Natural killer cell (primary cell): ENCODE measurements around the gene POFUT2. TPM values are rescaled to one million over a fixed set of nuclear protein-coding genes. Genes with fewer than 3 reads are reported as not detected.

ENCODE experiments used
- ATAC-seq, 3 donors: fragments of 150-1000 bp in 2 of 3; fragments of 200-7000 bp in 1 of 3; cut with Tn5 transposase; 1 replicate in 1 of 3; 2 replicates in 2 of 3; pipeline ENCODE4 v1.10.0; 2021; ENCODE audit warnings: mild to moderate bottlenecking in 2 of 3, moderate library complexity in 2 of 3
- DNase-seq, 2 donors: peaks; one replicate each; pipeline versions ENCODE4 v3.0.0 to v3.0.0-alpha.2; 2013 to 2021; ENCODE audit warnings: mixed read lengths in 1 of 2
- H3K27ac ChIP-seq: one replicate; pipeline ENCODE4 v1.5.1; 2013; ENCODE audit warnings: mild to moderate bottlenecking, low read length
- H3K27me3 ChIP-seq: one replicate; pipeline ENCODE4 v1.6.1; 2013; ENCODE audit warnings: low read length; ENCODE audit not compliant: control insufficient read depth, insufficient read depth
- H3K36me3 ChIP-seq: one replicate; pipeline ENCODE4 v1.6.1; 2013; ENCODE audit warnings: low read length; ENCODE audit not compliant: control insufficient read depth, insufficient read depth
- H3K4me1 ChIP-seq: one replicate; pipeline ENCODE4 v1.6.1; 2013; ENCODE audit warnings: low read length; ENCODE audit not compliant: control insufficient read depth, insufficient read depth
- H3K4me3 ChIP-seq: one replicate; pipeline ENCODE4 v1.5.1; 2013; ENCODE audit warnings: low read length
- H3K9me3 ChIP-seq: one replicate; pipeline ENCODE4 v1.6.1; 2013; ENCODE audit warnings: low read length; ENCODE audit not compliant: control insufficient read depth, insufficient read depth
- H3K27ac Mint-ChIP-seq, 2 donors: one replicate each; pipeline ENCODE4 v1.8.0; 2022; ENCODE audit warnings: mild to moderate bottlenecking in 2 of 2, mixed read lengths in 2 of 2, moderate library complexity in 1 of 2
- H3K27me3 Mint-ChIP-seq, 2 donors: one replicate each; pipeline ENCODE4 v1.8.0; 2022; ENCODE audit warnings: low read depth in 2 of 2, mixed read lengths in 2 of 2
- H3K36me3 Mint-ChIP-seq: one replicate; pipeline ENCODE4 v1.8.0; 2022; ENCODE audit warnings: mixed read lengths
- H3K4me1 Mint-ChIP-seq, 2 donors: one replicate each; pipeline ENCODE4 v1.8.0; 2022; ENCODE audit warnings: mixed read lengths in 2 of 2
- H3K4me3 Mint-ChIP-seq: one replicate; pipeline ENCODE4 v1.8.0; 2022; ENCODE audit warnings: mild to moderate bottlenecking, moderate library complexity, mixed read lengths
- H3K9me3 Mint-ChIP-seq, 2 donors: one replicate each; pipeline ENCODE4 v1.8.0; 2022; ENCODE audit warnings: mixed read lengths in 2 of 2
- CTCF ChIP-seq: fragments of 200-600 bp; IDR thresholded peaks from one replicate; pipeline ENCODE4 v1.8.0; 2022; ENCODE audit warnings: antibody characterized with exemption
- WGBS: methylation state at CpG from one replicate; pipeline ENCODE4 v1.1.7; 2013; ENCODE audit warnings: missing lambda C conversion rate; ENCODE audit not compliant: insufficient coverage; 5-methylcytosine and 5-hydroxymethylcytosine counted together
- intact Hi-C: fragments of 100-400 bp; cut with micrococcal nuclease; formaldehyde crosslinking; loops from one replicate; pipeline ENCODE4 v1.14.2; 2022
- total RNA-seq, 4 donors: library from RNA; stranded (reverse); fragments of 120-200 nt in 1 of 4; gene quantifications; one replicate each; pipeline versions ENCODE4 v1.2.3 to v1.2.4, GENCODE V29; 2013 to 2022

POFUT2 gene
- total RNA-seq, 3 donors from 2014 or later (not counting 1 experiment from before 2014, with no cell fraction given) = 41.4 to 46.0 (median 43.3) TPM

- Histone ChIP-seq H3K27me3 (peaks cover 3% of the 10 kb centered on the region), H3K4me3 (no peak overlapping the region), H3K9me3 (no peaks in the 10 kb centered on the region), H3K4me1 (peaks cover 5% of the 10 kb centered on the region), H3K27ac (no peak overlapping the region), H3K36me3 (no peaks in the 10 kb centered on the region)
- Mint-ChIP-seq H3K27ac (no peak overlapping the region), H3K4me3 (no peak overlapping the region), H3K27me3 (peaks cover 28 to 33% of the 10 kb centered on the region in 2 donors), H3K9me3 (no peaks in the 10 kb centered on the region), H3K36me3 (no peaks in the 10 kb centered on the region), H3K4me1 (peaks cover 0 to 6% of the 10 kb centered on the region in 2 donors)
- ATAC-seq (no peak), DNase-seq (no peak)
- no peak for TF ChIP-seq CTCF
- intact Hi-C loops = no loop called here
- WGBS = 92% methylated on average over 3 of the region's 3 CpGs
These were observed 37.4 kb downstream of the POFUT2 start for GRCh38 chr21:45250272-45250671.

GRCh38 chr21:45249626-45250025, 38.1 kb downstream of the POFUT2 start:
- Mint-ChIP-seq H3K4me1 (peaks cover 0 to 2% of the 10 kb centered on the region in 2 donors), H3K4me3 (no peak overlapping the region), H3K9me3 (no peaks in the 10 kb centered on the region), H3K27ac (no peak overlapping the region), H3K36me3 (peaks cover 1% of the 10 kb centered on the region), H3K27me3 (peaks cover 29 to 30% of the 10 kb centered on the region in 2 donors)
- ATAC-seq = no peak
- H3K27me3 ChIP-seq = peaks cover 3% of the 10 kb centered on the region
- no peaks in the 10 kb centered on the region for H3K9me3 ChIP-seq
- DNase-seq = no peak
- no peaks in the 10 kb centered on the region for H3K4me1 ChIP-seq
- no peaks in the 10 kb centered on the region for H3K36me3 ChIP-seq
- 88% methylated on average over 6 of the region's 6 CpGs for WGBS
- H3K27ac ChIP-seq = no peak overlapping the region
- H3K4me3 ChIP-seq = no peak overlapping the region
- intact Hi-C loops = no loop called here
- no peak for TF ChIP-seq CTCF

GRCh38 chr21:45248893-45249381, 38.8 kb downstream of the POFUT2 start:
- WGBS = 77% methylated on average over 11 of the region's 14 CpGs
- H3K27me3 ChIP-seq = peaks cover 3% of the 10 kb centered on the region
- Mint-ChIP-seq H3K4me3 (no peak overlapping the region), H3K27me3 (peaks cover 32% of the 10 kb centered on the region in 2 donors), H3K36me3 (peaks cover 8% of the 10 kb centered on the region), H3K9me3 (no peaks in the 10 kb centered on the region), H3K4me1 (no peaks in the 10 kb centered on the region), H3K27ac (no peak overlapping the region)
- TF ChIP-seq CTCF = no peak
- no peak overlapping the region for H3K27ac ChIP-seq
- H3K4me3 ChIP-seq = no peak overlapping the region
- intact Hi-C loops = no loop called here
- ATAC-seq = no peak
- no peaks in the 10 kb centered on the region for H3K36me3 ChIP-seq
- DNase-seq = no peak
- no peaks in the 10 kb centered on the region for H3K9me3 ChIP-seq
- no peaks in the 10 kb centered on the region for H3K4me1 ChIP-seq

- no peaks in the 10 kb centered on the region for H3K36me3 ChIP-seq
- no peak for ATAC-seq
- H3K27me3 Mint-ChIP-seq = peaks cover 37% of the 10 kb centered on the region in 2 donors
- H3K27me3 ChIP-seq = peaks cover 1% of the 10 kb centered on the region
- intact Hi-C loops = no loop called here
- H3K9me3 ChIP-seq = no peaks in the 10 kb centered on the region
- 75% methylated on average over 10 of the region's 13 CpGs for whole genome bisulfite sequencing
- DNase-seq = no peak
- no peak overlapping the region for H3K4me3 Mint-ChIP-seq
- no peaks in the 10 kb centered on the region for H3K4me1 Mint-ChIP-seq
- no peak overlapping the region for H3K27ac ChIP-seq
- H3K9me3 Mint-ChIP-seq = peaks cover 0 to 5% of the 10 kb centered on the region in 2 donors
- H3K27ac Mint-ChIP-seq = no peak overlapping the region
- TF ChIP-seq CTCF = no peak
- H3K36me3 Mint-ChIP-seq = peaks cover 13% of the 10 kb centered on the region
- no peaks in the 10 kb centered on the region for H3K4me1 ChIP-seq
- H3K4me3 ChIP-seq = no peak overlapping the region
These were observed 39.3 kb downstream of the POFUT2 start for GRCh38 chr21:45248301-45248892.
